ENCODE results near the gene INTS14.

The INTS14 gene

DNA sequence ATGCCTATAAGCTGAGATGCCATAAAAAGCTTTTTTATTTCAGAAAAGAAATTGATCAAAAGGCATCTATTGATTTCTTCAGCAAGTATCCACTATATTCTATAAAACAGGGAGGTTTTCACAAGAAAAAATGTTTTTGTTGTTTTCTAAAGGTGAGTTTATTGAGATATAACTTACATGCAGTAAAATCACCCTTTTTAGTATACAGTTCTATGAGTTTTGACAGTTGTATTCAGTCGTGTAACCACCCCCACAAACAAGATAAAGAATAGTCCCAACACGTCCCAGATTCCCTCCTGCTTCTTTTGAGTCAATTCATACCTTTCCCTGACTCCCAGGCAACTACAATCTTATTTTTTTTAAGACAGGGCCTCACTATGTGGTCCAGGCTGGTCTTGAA lies 7.8 kb downstream of the INTS14 start:
- Histone ChIP-seq H3K36me3 (ENCODE audit: insufficient read depth, insufficient read length, low read length) (peaks cover 78% of the 10 kb centered on the region), H3K9me3 (ENCODE audit: insufficient read depth, low read length) (no peaks in the 10 kb centered on the region), H3K27me3 (ENCODE audit: insufficient read depth, insufficient read length) (no peaks in the 10 kb centered on the region), H3K9ac (ENCODE audit: insufficient read length, low read depth) (no peak overlapping the region), H3K4me3 (ENCODE audit: insufficient read length, low read depth) (no peak overlapping the region), H3K4me1 (ENCODE audit: insufficient read depth, insufficient read length) (no peaks in the 10 kb centered on the region)
- DNase-seq (ENCODE audit: low read depth, low spot score), result no peak
- TF ChIP-seq YY1 (IDR thresholded peaks at IDR 0.05; ENCODE audit: insufficient read depth, insufficient read length) (no peak), ZNF274 (IDR thresholded peaks at IDR 0.05; ENCODE audit: low read depth, low read length) (no peak), SUZ12 (IDR thresholded peaks at IDR 0.05; ENCODE audit: extremely low read depth, insufficient read depth, insufficient read length) (no peak)

DNA sequence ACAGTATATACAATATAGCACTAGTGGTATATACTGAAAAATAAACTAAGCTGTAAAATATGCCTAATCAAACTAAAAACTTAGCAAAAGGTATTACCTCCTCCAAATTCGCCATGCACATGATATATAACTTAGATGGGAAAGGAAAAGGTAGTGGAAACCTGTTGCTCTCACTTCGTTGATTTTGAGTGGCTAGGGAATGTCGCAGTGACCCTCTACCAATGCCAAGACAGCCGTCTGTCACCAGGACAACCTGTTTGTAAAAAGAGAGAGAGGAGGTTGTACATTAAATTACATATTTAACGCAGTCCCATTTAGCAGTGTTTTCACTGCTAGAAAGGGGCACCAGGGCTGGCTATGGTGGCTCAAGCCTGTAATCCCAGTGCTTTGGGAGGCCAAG lies 11.3 kb downstream of the INTS14 start:
- H3K36me3 ChIP-seq (ENCODE audit: insufficient read depth, insufficient read length, low read length), result peaks cover 78% of the 10 kb centered on the region
- H3K4me3 ChIP-seq (ENCODE audit: insufficient read length, low read depth), result no peak overlapping the region
- H3K4me1 ChIP-seq (ENCODE audit: insufficient read depth, insufficient read length), result no peaks in the 10 kb centered on the region
- TF ChIP-seq YY1 (IDR thresholded peaks at IDR 0.05; ENCODE audit: insufficient read depth, insufficient read length) (no peak), SUZ12 (IDR thresholded peaks at IDR 0.05; ENCODE audit: extremely low read depth, insufficient read depth, insufficient read length) (no peak), ZNF274 (IDR thresholded peaks at IDR 0.05; ENCODE audit: low read depth, low read length) (no peak)
- DNase-seq (ENCODE audit: low read depth, low spot score), result no peak
- H3K9me3 ChIP-seq (ENCODE audit: insufficient read depth, low read length), result no peaks in the 10 kb centered on the region
- no peaks in the 10 kb centered on the region for H3K27me3 ChIP-seq (ENCODE audit: insufficient read depth, insufficient read length)
- no peak overlapping the region for H3K9ac ChIP-seq (ENCODE audit: insufficient read length, low read depth)

DNA sequence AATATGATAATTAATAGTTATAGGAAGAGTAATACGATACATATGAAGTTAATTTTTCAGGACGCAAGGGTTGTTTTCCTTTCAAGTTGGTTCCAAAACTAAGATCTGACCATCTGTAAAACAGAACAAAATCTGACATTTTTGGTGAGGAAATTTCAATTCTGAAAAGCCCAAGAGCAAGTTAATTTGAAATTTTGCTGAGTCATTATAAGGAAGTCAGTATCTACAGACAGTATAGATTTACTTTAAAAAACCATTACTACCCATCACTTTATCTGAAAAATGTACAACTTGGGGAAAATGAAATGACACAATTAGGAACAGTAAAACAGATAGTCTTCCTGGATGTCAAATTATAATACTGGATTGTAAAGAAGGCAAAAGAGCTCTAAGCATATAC lies 12.5 kb downstream of the INTS14 start:
- Histone ChIP-seq H3K9ac (ENCODE audit: insufficient read length, low read depth) (no peak overlapping the region), H3K36me3 (ENCODE audit: insufficient read depth, insufficient read length, low read length) (peaks cover 74% of the 10 kb centered on the region), H3K4me1 (ENCODE audit: insufficient read depth, insufficient read length) (no peaks in the 10 kb centered on the region), H3K4me3 (ENCODE audit: insufficient read length, low read depth) (no peak overlapping the region), H3K27me3 (ENCODE audit: insufficient read depth, insufficient read length) (no peaks in the 10 kb centered on the region), H3K9me3 (ENCODE audit: insufficient read depth, low read length) (no peaks in the 10 kb centered on the region)
- DNase-seq (ENCODE audit: low read depth, low spot score), result no peak
- TF ChIP-seq ZNF274 (IDR thresholded peaks at IDR 0.05; ENCODE audit: low read depth, low read length) (no peak), YY1 (IDR thresholded peaks at IDR 0.05; ENCODE audit: insufficient read depth, insufficient read length) (no peak), SUZ12 (IDR thresholded peaks at IDR 0.05; ENCODE audit: extremely low read depth, insufficient read depth, insufficient read length) (no peak)

DNA sequence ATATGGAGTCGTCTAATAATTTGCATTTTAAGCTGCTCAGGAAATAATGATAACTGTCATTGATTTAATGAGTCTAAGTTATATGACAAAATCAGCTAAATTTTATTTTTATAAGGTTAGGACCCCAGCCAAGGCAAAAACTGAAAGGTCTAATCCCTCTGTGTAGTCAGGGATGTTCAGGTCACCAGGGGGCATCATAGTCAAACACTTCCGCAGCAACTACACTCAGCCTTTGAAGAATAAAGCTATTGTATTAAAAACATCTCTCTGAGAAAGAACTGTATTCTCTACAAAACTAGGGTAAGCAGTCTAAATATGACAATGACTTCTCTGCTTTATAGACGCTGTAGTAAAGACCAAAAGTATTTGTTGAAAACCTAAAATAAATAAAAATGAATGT lies 15.0 kb downstream of the INTS14 start:
- H3K9ac ChIP-seq (ENCODE audit: insufficient read length, low read depth), result no peak overlapping the region
- peaks cover 83% of the 10 kb centered on the region for H3K36me3 ChIP-seq (ENCODE audit: insufficient read depth, insufficient read length, low read length)
- no peak for TF ChIP-seq SUZ12 (IDR thresholded peaks at IDR 0.05; ENCODE audit: extremely low read depth, insufficient read depth, insufficient read length)
- no peak for TF ChIP-seq YY1 (IDR thresholded peaks at IDR 0.05; ENCODE audit: insufficient read depth, insufficient read length)
- no peak for TF ChIP-seq ZNF274 (IDR thresholded peaks at IDR 0.05; ENCODE audit: low read depth, low read length)
- H3K9me3 ChIP-seq (ENCODE audit: insufficient read depth, low read length), result no peaks in the 10 kb centered on the region
- no peaks in the 10 kb centered on the region for H3K27me3 ChIP-seq (ENCODE audit: insufficient read depth, insufficient read length)
- DNase-seq (ENCODE audit: low read depth, low spot score), result no peak
- no peak overlapping the region for H3K4me3 ChIP-seq (ENCODE audit: insufficient read length, low read depth)
- no peaks in the 10 kb centered on the region for H3K4me1 ChIP-seq (ENCODE audit: insufficient read depth, insufficient read length)

DNA sequence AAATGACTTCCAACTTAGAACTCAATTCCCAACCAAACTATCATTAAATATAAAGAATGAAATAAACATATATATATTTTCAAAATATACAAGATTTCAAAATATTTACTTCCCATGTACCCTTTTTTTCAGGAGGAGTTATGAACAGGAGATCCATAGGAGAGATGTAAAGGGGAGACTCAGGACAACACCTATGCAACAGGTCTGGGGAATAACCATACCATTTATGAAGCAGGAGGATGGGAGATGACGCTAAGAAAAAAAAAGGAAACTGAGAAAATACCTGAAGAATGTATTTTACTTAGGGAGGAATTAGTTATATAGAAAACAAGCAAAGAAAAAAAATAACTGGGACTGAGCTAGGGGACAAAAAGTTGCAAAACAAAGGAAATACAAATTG lies 23.8 kb downstream of the INTS14 start:
- Histone ChIP-seq H3K4me1 (ENCODE audit: insufficient read depth, insufficient read length) (no peaks in the 10 kb centered on the region), H3K36me3 (ENCODE audit: insufficient read depth, insufficient read length, low read length) (peaks cover 90% of the 10 kb centered on the region), H3K9ac (ENCODE audit: insufficient read length, low read depth) (no peak overlapping the region), H3K27me3 (ENCODE audit: insufficient read depth, insufficient read length) (no peaks in the 10 kb centered on the region), H3K4me3 (ENCODE audit: insufficient read length, low read depth) (no peak overlapping the region), H3K9me3 (ENCODE audit: insufficient read depth, low read length) (no peaks in the 10 kb centered on the region)
- no peak for TF ChIP-seq SUZ12 (IDR thresholded peaks at IDR 0.05; ENCODE audit: extremely low read depth, insufficient read depth, insufficient read length)
- TF ChIP-seq YY1 (IDR thresholded peaks at IDR 0.05; ENCODE audit: insufficient read depth, insufficient read length), result no peak
- no peak for TF ChIP-seq ZNF274 (IDR thresholded peaks at IDR 0.05; ENCODE audit: low read depth, low read length)
- no peak for DNase-seq (ENCODE audit: low read depth, low spot score)

DNA sequence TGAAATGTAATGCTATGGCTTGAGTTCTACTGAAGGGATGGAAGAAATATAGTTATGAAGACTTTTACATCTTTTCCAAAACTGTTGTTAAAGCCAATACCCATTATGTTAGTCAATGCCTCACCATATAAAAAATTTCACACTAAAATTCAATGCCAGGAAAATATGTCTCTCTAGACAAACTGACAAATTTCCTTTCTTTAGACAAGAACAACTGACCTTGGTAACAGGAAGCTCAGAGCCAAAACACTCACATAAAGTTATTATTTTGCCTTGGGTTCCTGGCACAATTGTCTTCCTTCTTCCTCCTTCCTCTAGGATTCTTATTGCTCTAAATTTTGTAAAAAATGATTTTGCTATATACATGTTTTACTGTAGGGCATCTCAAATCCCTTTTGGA lies 26.7 kb downstream of the INTS14 start:
- no peaks in the 10 kb centered on the region for H3K27me3 ChIP-seq (ENCODE audit: insufficient read depth, insufficient read length)
- H3K36me3 ChIP-seq (ENCODE audit: insufficient read depth, insufficient read length, low read length), result peaks cover 89% of the 10 kb centered on the region
- no peak for DNase-seq (ENCODE audit: low read depth, low spot score)
- no peak for TF ChIP-seq SUZ12 (IDR thresholded peaks at IDR 0.05; ENCODE audit: extremely low read depth, insufficient read depth, insufficient read length)
- no peak for TF ChIP-seq YY1 (IDR thresholded peaks at IDR 0.05; ENCODE audit: insufficient read depth, insufficient read length)
- no peak for TF ChIP-seq ZNF274 (IDR thresholded peaks at IDR 0.05; ENCODE audit: low read depth, low read length)
- no peak overlapping the region for H3K9ac ChIP-seq (ENCODE audit: insufficient read length, low read depth)
- H3K9me3 ChIP-seq (ENCODE audit: insufficient read depth, low read length), result no peaks in the 10 kb centered on the region
- H3K4me3 ChIP-seq (ENCODE audit: insufficient read length, low read depth), result no peak overlapping the region
- H3K4me1 ChIP-seq (ENCODE audit: insufficient read depth, insufficient read length), result no peaks in the 10 kb centered on the region

DNA sequence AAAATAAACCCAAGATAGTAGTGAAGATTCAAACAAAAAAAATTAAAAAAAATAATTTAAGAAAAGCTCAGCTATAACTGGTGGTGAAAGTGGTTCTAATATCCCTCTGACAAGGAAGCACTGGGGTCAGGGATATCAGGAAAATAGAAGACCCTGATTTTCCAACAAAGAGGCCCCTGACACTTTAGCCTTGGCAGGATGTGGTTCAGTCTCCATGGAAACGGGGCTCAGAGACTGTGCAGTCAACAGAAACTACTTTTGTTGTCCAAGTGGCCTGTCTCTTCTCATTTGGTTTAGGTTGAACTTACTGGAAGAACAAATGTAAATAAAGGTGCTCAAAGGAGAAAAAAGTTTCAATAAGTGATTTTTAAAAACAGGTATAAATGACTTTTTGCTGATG lies 27.2 kb downstream of the INTS14 start:
- Histone ChIP-seq H3K36me3 (ENCODE audit: insufficient read depth, insufficient read length, low read length) (peaks cover 90% of the 10 kb centered on the region), H3K9me3 (ENCODE audit: insufficient read depth, low read length) (no peaks in the 10 kb centered on the region), H3K27me3 (ENCODE audit: insufficient read depth, insufficient read length) (no peaks in the 10 kb centered on the region), H3K9ac (ENCODE audit: insufficient read length, low read depth) (no peak overlapping the region), H3K4me3 (ENCODE audit: insufficient read length, low read depth) (no peak overlapping the region), H3K4me1 (ENCODE audit: insufficient read depth, insufficient read length) (no peaks in the 10 kb centered on the region)
- TF ChIP-seq SUZ12 (IDR thresholded peaks at IDR 0.05; ENCODE audit: extremely low read depth, insufficient read depth, insufficient read length) (no peak), ZNF274 (IDR thresholded peaks at IDR 0.05; ENCODE audit: low read depth, low read length) (no peak), YY1 (IDR thresholded peaks at IDR 0.05; ENCODE audit: insufficient read depth, insufficient read length) (no peak)
- DNase-seq (ENCODE audit: low read depth, low spot score), result no peak

DNA sequence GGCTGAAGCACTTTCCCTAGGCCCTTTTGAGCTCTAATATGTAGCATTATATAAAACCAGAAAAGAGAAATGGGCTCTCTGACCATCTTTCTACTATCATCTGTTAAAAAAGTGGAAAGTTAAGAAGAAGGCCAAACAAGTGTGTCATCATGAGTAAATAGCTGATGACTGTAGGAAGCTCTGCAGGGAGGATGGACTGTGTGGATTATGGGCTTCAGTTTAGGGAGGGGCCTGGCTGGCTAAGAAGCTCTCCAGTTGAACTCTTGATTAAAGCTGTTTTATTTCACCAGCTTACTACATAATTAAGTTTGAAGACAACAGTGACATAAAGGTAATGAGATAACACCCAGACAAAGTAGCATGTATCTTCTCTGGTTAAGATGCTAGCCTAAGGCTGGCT lies 30.6 kb downstream of the INTS14 start:
- TF ChIP-seq SUZ12 (IDR thresholded peaks at IDR 0.05; ENCODE audit: extremely low read depth, insufficient read depth, insufficient read length), result no peak
- no peak for TF ChIP-seq ZNF274 (IDR thresholded peaks at IDR 0.05; ENCODE audit: low read depth, low read length)
- TF ChIP-seq YY1 (IDR thresholded peaks at IDR 0.05; ENCODE audit: insufficient read depth, insufficient read length), result no peak
- no peaks in the 10 kb centered on the region for H3K27me3 ChIP-seq (ENCODE audit: insufficient read depth, insufficient read length)
- H3K9ac ChIP-seq (ENCODE audit: insufficient read length, low read depth), result no peak overlapping the region
- no peaks in the 10 kb centered on the region for H3K4me1 ChIP-seq (ENCODE audit: insufficient read depth, insufficient read length)
- H3K4me3 ChIP-seq (ENCODE audit: insufficient read length, low read depth), result no peak overlapping the region
- DNase-seq (ENCODE audit: low read depth, low spot score), result no peak
- H3K9me3 ChIP-seq (ENCODE audit: insufficient read depth, low read length), result no peaks in the 10 kb centered on the region
- H3K36me3 ChIP-seq (ENCODE audit: insufficient read depth, insufficient read length, low read length), result peaks cover 89% of the 10 kb centered on the region
